ENCODE measurements around the gene SINHCAF.

SINHCAF gene

GRCh38 chr12:31272607-31273225 is 53.2 kb downstream of the SINHCAF start:
- no peak overlapping the region for H3K27ac ChIP-seq

GRCh38 chr12:31267966-31268365 is 58.0 kb downstream of the SINHCAF start:
- no peak for TF ChIP-seq CTCF (conservative IDR thresholded peaks at IDR 0.05)

More at GRCh38 chr12:31272607-31273225, 53.2 kb downstream of the SINHCAF start:
- no peak for TF ChIP-seq CTCF (conservative IDR thresholded peaks at IDR 0.05)

GRCh38 chr12:31265722-31266121 is 60.2 kb downstream of the SINHCAF start:
- TF ChIP-seq CTCF (conservative IDR thresholded peaks at IDR 0.05), result 0 out of 2 replicates have a peak, but pooled peaks have one; percentile 12
- H3K27ac ChIP-seq, result peak overlapping the region; percentile 57

More at GRCh38 chr12:31267966-31268365, 58.0 kb downstream of the SINHCAF start:
- no peak overlapping the region for H3K27ac ChIP-seq

- no peak for TF ChIP-seq CTCF (conservative IDR thresholded peaks at IDR 0.05)
- H3K27ac ChIP-seq, result no peak overlapping the region
Measured at GRCh38 chr12:31263661-31264060, 62.3 kb downstream of the SINHCAF start.

GRCh38 chr12:31261744-31262143 is 64.2 kb downstream of the SINHCAF start:
- H3K27ac ChIP-seq, result no peak overlapping the region
- TF ChIP-seq CTCF (conservative IDR thresholded peaks at IDR 0.05), result no peak

- TF ChIP-seq CTCF (conservative IDR thresholded peaks at IDR 0.05), result no peak
- no peak overlapping the region for H3K27ac ChIP-seq
Measured at GRCh38 chr12:31260840-31261239, 65.1 kb downstream of the SINHCAF start.

GRCh38 chr12:31259136-31259886 is 66.6 kb downstream of the SINHCAF start:
- TF ChIP-seq CTCF (conservative IDR thresholded peaks at IDR 0.05), result no peak
- H3K27ac ChIP-seq, result no peak overlapping the region
